ENCODE data around the gene TRIM67. TPM values are rescaled to one million over a fixed set of nuclear protein-coding genes. Genes with fewer than 3 reads are reported as not detected.

TRIM67 gene
- total RNA-seq, 1 donor from 2014 or later = 0.08 TPM

DNA sequence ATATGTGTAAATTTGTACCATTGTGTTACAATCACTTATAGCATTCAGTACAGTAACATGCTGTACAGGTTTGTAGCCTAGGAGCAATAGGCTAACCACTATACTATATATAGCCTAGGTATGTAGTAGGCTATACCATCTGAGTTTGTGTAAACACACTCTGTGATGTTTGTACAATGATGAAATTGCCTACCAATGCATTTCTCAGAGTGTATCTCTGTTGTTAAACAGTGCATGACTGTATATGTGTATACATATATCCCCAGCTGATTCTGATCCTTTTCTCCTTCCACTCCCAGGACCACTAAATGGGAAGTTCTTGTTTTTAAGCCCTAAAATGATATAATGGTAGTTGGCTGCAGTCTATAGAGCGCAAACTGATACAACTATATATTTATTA, 86.9 kb downstream of the TRIM67 start:
- H3K27ac ChIP-seq (replicated peaks) = no peak overlapping the region

DNA sequence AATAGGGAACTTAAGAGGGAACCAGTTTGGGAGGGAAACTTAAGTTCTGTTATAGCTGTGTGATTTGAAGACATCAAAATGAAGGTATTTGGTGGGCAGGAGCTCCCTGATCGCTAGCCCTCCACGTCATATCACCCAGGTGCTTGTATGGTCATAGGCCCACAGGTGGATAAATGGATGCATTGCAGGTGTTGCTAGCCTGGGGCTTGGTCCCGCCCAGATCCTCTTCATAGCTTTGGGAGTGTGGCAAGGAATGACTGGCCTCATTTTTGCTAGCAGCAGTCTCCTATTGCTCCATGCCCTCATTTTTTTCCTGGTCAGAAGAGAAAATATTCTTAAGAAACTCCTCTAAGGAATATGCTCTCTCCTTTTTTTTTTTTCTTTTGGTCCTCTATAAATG, 90.5 kb downstream of the TRIM67 start:
- H3K36me3 ChIP-seq = peaks cover 58% of the 10 kb centered on the region
- H3K4me3 ChIP-seq = no peak overlapping the region
- H3K27ac ChIP-seq (replicated peaks) = no peak overlapping the region
- intact Hi-C loops (cut with micrococcal nuclease) = no loop called here
- TF ChIP-seq, protein P1, sequence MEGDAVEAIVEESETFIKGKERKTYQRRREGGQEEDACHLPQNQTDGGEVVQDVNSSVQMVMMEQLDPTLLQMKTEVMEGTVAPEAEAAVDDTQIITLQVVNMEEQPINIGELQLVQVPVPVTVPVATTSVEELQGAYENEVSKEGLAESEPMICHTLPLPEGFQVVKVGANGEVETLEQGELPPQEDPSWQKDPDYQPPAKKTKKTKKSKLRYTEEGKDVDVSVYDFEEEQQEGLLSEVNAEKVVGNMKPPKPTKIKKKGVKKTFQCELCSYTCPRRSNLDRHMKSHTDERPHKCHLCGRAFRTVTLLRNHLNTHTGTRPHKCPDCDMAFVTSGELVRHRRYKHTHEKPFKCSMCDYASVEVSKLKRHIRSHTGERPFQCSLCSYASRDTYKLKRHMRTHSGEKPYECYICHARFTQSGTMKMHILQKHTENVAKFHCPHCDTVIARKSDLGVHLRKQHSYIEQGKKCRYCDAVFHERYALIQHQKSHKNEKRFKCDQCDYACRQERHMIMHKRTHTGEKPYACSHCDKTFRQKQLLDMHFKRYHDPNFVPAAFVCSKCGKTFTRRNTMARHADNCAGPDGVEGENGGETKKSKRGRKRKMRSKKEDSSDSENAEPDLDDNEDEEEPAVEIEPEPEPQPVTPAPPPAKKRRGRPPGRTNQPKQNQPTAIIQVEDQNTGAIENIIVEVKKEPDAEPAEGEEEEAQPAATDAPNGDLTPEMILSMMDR (IDR thresholded peaks at IDR 0.05; ENCODE audit: borderline replicate concordance) = no peak
- no peaks in the 10 kb centered on the region for H3K9me3 ChIP-seq (replicated peaks)
- no peaks in the 10 kb centered on the region for H3K27me3 ChIP-seq (ENCODE audit: low read depth)
- DNase-seq = no peak
- no peaks in the 10 kb centered on the region for H3K4me1 ChIP-seq

More for the DNA sequence above, 86.9 kb downstream of the TRIM67 start:
- TF ChIP-seq, protein P1 (IDR thresholded peaks at IDR 0.05; ENCODE audit: borderline replicate concordance) = no peak
- Histone ChIP-seq H3K4me1 (peaks cover 11% of the 10 kb centered on the region), H3K9me3 (replicated peaks) (no peaks in the 10 kb centered on the region), H3K36me3 (peaks cover 31% of the 10 kb centered on the region), H3K27me3 (ENCODE audit: low read depth) (no peaks in the 10 kb centered on the region), H3K4me3 (no peak overlapping the region)
- intact Hi-C loops (cut with micrococcal nuclease) = no loop called here
- no peak for DNase-seq

DNA sequence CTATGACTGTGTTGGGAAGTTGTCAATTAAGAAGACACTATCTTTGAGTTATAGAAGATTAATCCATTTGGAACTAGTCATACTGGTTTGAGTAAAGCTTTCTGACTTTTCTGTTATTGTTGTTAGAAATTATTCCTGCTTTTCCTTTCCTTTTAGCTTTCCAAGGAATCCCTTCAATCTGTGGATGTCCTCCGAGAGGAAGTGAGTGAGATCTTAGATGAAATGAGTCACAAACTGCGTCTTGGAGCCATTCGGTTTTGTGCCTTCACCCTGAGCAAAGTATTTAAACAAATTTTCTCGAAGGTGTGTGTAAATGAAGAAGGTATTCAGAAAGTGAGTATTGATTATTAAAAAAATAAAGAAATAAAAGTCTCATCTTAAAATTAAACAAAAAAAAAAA, 98.5 kb downstream of the TRIM67 start:
- no peak overlapping the region for H3K27ac ChIP-seq (replicated peaks)

DNA sequence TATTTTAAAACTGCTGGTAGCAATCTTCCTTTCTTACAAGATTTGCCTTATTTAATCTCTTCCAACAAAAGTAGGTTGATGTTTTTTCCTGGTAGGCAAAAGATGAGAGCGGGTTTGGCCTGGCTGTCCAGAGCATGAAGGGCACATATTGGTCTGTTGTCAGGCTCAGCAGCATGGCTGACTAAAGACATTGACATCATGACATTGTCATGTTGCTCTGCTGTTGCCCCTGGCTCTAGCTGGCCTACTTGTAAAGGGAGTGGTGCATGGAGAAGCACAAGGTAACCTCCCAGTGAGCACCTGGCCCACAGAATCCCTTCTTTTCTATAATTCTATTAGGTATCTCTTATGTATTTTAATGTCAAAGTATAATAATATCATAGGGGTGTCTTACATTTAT, 102.8 kb downstream of the TRIM67 start:
- no peaks in the 10 kb centered on the region for H3K9me3 ChIP-seq (replicated peaks)
- peaks cover 98% of the 10 kb centered on the region for H3K36me3 ChIP-seq
- no peaks in the 10 kb centered on the region for H3K27me3 ChIP-seq (ENCODE audit: low read depth)
- TF ChIP-seq, protein P1 (IDR thresholded peaks at IDR 0.05; ENCODE audit: borderline replicate concordance) = no peak
- no peaks in the 10 kb centered on the region for H3K4me1 ChIP-seq
- H3K27ac ChIP-seq (replicated peaks) = no peak overlapping the region
- no peak for DNase-seq
- no peak overlapping the region for H3K4me3 ChIP-seq
- intact Hi-C loops (cut with micrococcal nuclease) = no loop called here

More for the DNA sequence above, 98.5 kb downstream of the TRIM67 start:
- H3K4me3 ChIP-seq = no peak overlapping the region
- intact Hi-C loops (cut with micrococcal nuclease) = no loop called here
- H3K9me3 ChIP-seq (replicated peaks) = peaks cover 7% of the 10 kb centered on the region
- no peaks in the 10 kb centered on the region for H3K4me1 ChIP-seq
- H3K27me3 ChIP-seq (ENCODE audit: low read depth) = no peaks in the 10 kb centered on the region
- TF ChIP-seq, protein P1 (IDR thresholded peaks at IDR 0.05; ENCODE audit: borderline replicate concordance) = no peak
- DNase-seq = no peak
- H3K36me3 ChIP-seq = peaks cover 97% of the 10 kb centered on the region

DNA sequence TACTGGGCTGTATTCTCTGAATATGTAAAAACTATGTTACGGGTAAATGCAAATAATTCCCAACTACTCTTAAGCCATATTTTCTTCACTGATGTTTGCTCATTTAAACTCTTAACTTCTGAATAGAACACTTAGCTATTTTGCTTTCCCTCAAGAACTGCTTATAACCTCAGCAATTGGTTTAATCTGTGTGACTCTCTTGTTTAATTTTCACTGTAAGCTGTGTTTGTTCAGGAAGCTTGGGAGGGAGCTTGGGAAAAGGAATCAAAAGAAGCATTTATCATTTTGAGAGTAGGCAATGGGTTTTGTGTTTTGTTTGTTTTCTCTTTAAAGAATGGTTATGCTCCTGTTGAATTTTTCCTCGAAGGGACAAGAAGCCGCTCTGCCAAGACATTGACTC, 103.5 kb downstream of the TRIM67 start:
- intact Hi-C loops (cut with micrococcal nuclease) = no loop called here
- no peaks in the 10 kb centered on the region for H3K9me3 ChIP-seq (replicated peaks)
- no peaks in the 10 kb centered on the region for H3K4me1 ChIP-seq
- no peak overlapping the region for H3K4me3 ChIP-seq
- no peak for DNase-seq
- TF ChIP-seq, protein P1 (IDR thresholded peaks at IDR 0.05; ENCODE audit: borderline replicate concordance) = no peak
- H3K36me3 ChIP-seq = peaks cover 98% of the 10 kb centered on the region
- H3K27me3 ChIP-seq (ENCODE audit: low read depth) = no peaks in the 10 kb centered on the region
- H3K27ac ChIP-seq (replicated peaks) = no peak overlapping the region
